HepG2 (cell line): ENCODE measurements around the gene ABCB10. TPM values are rescaled to one million over a fixed set of nuclear protein-coding genes. Genes with fewer than 3 reads are reported as not detected.

Experiments
- GRHL1 ChIP-seq: sonication (generic); formaldehyde crosslinking; conservative IDR thresholded peaks from 2 replicates; pipeline ENCODE4 v1.8.0; 2022; ENCODE audit warnings: missing genetic modification reagents
- GTF3A ChIP-seq: sonication (generic); formaldehyde crosslinking; conservative IDR thresholded peaks from 2 replicates; pipeline ENCODE4 v1.4.0; 2020; ENCODE audit warnings: mild to moderate bottlenecking, missing genetic modification reagents
- HNF1A ChIP-seq, 2 experiments: sonication (generic) in 1 of 2; formaldehyde crosslinking in 1 of 2; IDR thresholded peaks; 2 replicates each; pipeline versions ENCODE4 v1.4.0 to v1.6.1; 2016 to 2020; ENCODE audit warnings: borderline replicate concordance in 1 of 2, low read depth in 1 of 2, mild to moderate bottlenecking in 1 of 2, missing genetic modification reagents in 1 of 2
- HNRNPUL1 ChIP-seq: fragments of 200-400 bp; formaldehyde crosslinking; IDR thresholded peaks from 2 replicates; pipeline ENCODE4 v1.6.1; 2017; ENCODE audit warnings: low read depth, mild to moderate bottlenecking, low read length, moderate library complexity
- RBFOX2 ChIP-seq: fragments of 200-400 bp; formaldehyde crosslinking; IDR thresholded peaks from 2 replicates; pipeline ENCODE4 v1.6.1; 2017; ENCODE audit warnings: low read depth, mild to moderate bottlenecking, low read length
- RFX3 ChIP-seq: IDR thresholded peaks from 2 replicates; pipeline ENCODE4 v1.6.1; 2016; ENCODE audit warnings: missing biosample characterization, missing genetic modification reagents
- RFX5 ChIP-seq: IDR thresholded peaks from 2 replicates; pipeline ENCODE4 v1.6.1; 2011; ENCODE audit warnings: low read depth, low read length, improper control_type of control experiment
- SSRP1 ChIP-seq: IDR thresholded peaks from 2 replicates; pipeline ENCODE4 v1.6.1; 2016; ENCODE audit warnings: control low read depth
- ZBTB20 ChIP-seq: sonication (generic); formaldehyde crosslinking; IDR thresholded peaks from 2 replicates; pipeline ENCODE4 v1.8.1; 2023; ENCODE audit warnings: missing genetic modification reagents, low read depth, mild to moderate bottlenecking, borderline replicate concordance
- ZNF143 ChIP-seq: sonication (generic); formaldehyde crosslinking; IDR thresholded peaks from 2 replicates; pipeline ENCODE4 v1.4.0; 2020; ENCODE audit warnings: missing genetic modification reagents
- ZNF263 ChIP-seq: sonication (generic); formaldehyde crosslinking; IDR thresholded peaks from 2 replicates; pipeline ENCODE4 v1.4.0; 2020; ENCODE audit warnings: missing genetic modification reagents
- ZNF362 ChIP-seq: sonication (generic); formaldehyde crosslinking; IDR thresholded peaks from 2 replicates; pipeline ENCODE4 v1.4.0; 2020; ENCODE audit warnings: missing genetic modification reagents, mild to moderate bottlenecking, borderline replicate concordance
- ZNF484 ChIP-seq: sonication (generic); formaldehyde crosslinking; IDR thresholded peaks from 2 replicates; pipeline ENCODE4 v1.5.1; 2020; ENCODE audit warnings: mild to moderate bottlenecking, low read depth, missing genetic modification reagents, borderline replicate concordance
- ZNF761 ChIP-seq: sonication (generic); formaldehyde crosslinking; conservative IDR thresholded peaks from 2 replicates; pipeline ENCODE4 v1.4.0; 2020; ENCODE audit warnings: mild to moderate bottlenecking, missing genetic modification reagents
- ZNF766 ChIP-seq: sonication (generic); formaldehyde crosslinking; IDR thresholded peaks from 2 replicates; pipeline ENCODE4 v1.5.0; 2020; ENCODE audit warnings: missing genetic modification reagents, borderline replicate concordance
- ZNF776 ChIP-seq: sonication (generic); formaldehyde crosslinking; IDR thresholded peaks from 2 replicates; pipeline ENCODE4 v1.4.0; 2020; ENCODE audit warnings: mild to moderate bottlenecking, missing genetic modification reagents
- polyA plus RNA-seq, 8 experiments: library from polyadenylated mRNA; depleted of rRNA in 3 of 8; stranded (reverse) in 7 of 8; unstranded in 1 of 8; fragments of >200 nt; fragmentation: Illumina TruSeq in 4 of 8; extraction: Trizol in 4 of 8; gene quantifications; 2 replicates each; pipeline versions ENCODE4 v1.2.1 to v1.2.3, GENCODE V29; 2011 to 2016; ENCODE audit warnings: low read depth in 4 of 8, missing spikeins in 1 of 8, mixed read lengths in 1 of 8; ENCODE audit not compliant: insufficient read depth in 1 of 8
- total RNA-seq, 5 experiments: library from RNA; depleted of rRNA; stranded (reverse); fragments of >200 nt; fragmentation: Illumina TruSeq; extraction: Trizol; gene quantifications; 2 replicates each; pipeline ENCODE4 v1.2.3, GENCODE V29; 2016; ENCODE audit warnings: low read depth in 1 of 5
- TF ChIP-seq, protein P1 (sequence below): sonication (generic); formaldehyde crosslinking; IDR thresholded peaks from 2 replicates; pipeline ENCODE4 v1.4.0; 2020; ENCODE audit warnings: missing genetic modification reagents, borderline replicate concordance

Gene ABCB10
- total and polyA plus RNA-seq, 2 of the 13 experiments (the other 11 are each of a cell fraction or from before 2014, with no cell fraction given) = 11.2 to 28.9 TPM

GRCh38 chr1:229558460-229559335 is at the start of gene ABCB10 (continued):
- TF ChIP-seq ZBTB20 (0 out of 2 replicates have a peak, but pooled peaks have one; percentile 75), GRHL1 (no peak), HNF1A (IDR thresholded peaks at IDR 0.05; ENCODE audit: low read depth) (no peak), HNF1A (CRISPR knock-in tag; IDR thresholded peaks at IDR 0.05; ENCODE audit: borderline replicate concordance) (peak; percentile 80; the same call in 1 of the 2 replicates), RFX5 (no peak), ZNF761 (CRISPR knock-in tag) (peak; percentile 83; the same call in 1 of the 2 replicates), HNRNPUL1 (no peak), RFX3 (CRISPR knock-in tag) (no peak), ZNF143 (peak; percentile 38; the same call in 1 of the 2 replicates), RBFOX2 (peak; percentile 81), SSRP1 (CRISPR knock-in tag) (no peak), GTF3A (0 out of 2 replicates have a peak, but pooled peaks have one; percentile 80), ZNF263 (CRISPR knock-in tag) (peak; percentile 85), ZNF362 (CRISPR knock-in tag) (peak; percentile 78; the same call in 1 of the 2 replicates), ZNF766 (CRISPR knock-in tag) (peak; percentile 47; the same call in 1 of the 2 replicates), ZNF776 (peak; percentile 45; the same call in 1 of the 2 replicates), ZNF484 (0 out of 2 replicates have a peak, but pooled peaks have one; percentile 27)
- TF ChIP-seq, protein P1, sequence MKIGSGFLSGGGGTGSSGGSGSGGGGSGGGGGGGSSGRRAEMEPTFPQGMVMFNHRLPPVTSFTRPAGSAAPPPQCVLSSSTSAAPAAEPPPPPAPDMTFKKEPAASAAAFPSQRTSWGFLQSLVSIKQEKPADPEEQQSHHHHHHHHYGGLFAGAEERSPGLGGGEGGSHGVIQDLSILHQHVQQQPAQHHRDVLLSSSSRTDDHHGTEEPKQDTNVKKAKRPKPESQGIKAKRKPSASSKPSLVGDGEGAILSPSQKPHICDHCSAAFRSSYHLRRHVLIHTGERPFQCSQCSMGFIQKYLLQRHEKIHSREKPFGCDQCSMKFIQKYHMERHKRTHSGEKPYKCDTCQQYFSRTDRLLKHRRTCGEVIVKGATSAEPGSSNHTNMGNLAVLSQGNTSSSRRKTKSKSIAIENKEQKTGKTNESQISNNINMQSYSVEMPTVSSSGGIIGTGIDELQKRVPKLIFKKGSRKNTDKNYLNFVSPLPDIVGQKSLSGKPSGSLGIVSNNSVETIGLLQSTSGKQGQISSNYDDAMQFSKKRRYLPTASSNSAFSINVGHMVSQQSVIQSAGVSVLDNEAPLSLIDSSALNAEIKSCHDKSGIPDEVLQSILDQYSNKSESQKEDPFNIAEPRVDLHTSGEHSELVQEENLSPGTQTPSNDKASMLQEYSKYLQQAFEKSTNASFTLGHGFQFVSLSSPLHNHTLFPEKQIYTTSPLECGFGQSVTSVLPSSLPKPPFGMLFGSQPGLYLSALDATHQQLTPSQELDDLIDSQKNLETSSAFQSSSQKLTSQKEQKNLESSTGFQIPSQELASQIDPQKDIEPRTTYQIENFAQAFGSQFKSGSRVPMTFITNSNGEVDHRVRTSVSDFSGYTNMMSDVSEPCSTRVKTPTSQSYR = peak; percentile 48; the same call in 1 of the 2 replicates
